ENCODE measurements around the gene LAMA2.

The LAMA2 gene

DNA sequence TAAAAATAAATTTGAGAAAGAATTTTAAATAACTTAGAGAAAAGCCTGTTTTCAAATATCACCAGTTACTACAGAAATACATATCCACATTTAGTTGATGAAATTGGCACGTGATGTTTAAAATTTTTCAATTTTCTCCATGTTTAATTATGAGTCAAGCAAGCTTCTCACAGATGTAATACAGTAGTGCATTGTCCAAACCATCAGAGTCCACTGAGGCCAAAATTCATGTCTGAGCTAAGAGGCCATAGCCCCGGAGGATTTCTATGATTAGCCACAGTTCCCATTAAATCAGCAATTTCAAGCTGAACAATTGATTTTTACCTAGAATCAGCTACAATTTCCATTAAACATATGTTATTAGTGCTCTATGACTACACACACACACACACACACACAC lies 387.0 kb downstream of the LAMA2 start:
- no peak for DNase-seq (ENCODE audit: low spot score)

GRCh38 chr6:129270450-129270849 lies 387.5 kb downstream of the LAMA2 start:
- no peak for DNase-seq (ENCODE audit: low spot score)

DNA sequence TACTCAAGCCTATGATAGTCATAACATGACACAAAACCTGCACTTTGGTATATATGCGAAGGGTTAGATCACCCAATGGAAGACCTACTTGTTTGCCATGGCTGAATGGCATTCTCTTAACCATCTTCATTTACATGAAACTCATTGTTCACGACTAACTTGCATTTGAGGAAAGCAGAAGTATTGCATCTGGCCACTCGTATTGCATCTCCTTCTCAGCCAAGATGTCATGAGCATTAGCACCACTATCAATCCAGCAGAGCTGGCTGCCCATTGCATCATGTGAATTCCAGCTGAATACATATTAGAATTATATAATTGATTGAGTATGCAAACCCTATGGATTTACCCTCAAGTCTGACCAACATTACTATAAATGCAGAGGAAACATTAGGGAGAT lies 390.2 kb downstream of the LAMA2 start:
- DNase-seq (ENCODE audit: low spot score) = no peak

GRCh38 chr6:129276461-129276860 lies 393.5 kb downstream of the LAMA2 start:
- no peak for DNase-seq (ENCODE audit: low spot score)

DNA sequence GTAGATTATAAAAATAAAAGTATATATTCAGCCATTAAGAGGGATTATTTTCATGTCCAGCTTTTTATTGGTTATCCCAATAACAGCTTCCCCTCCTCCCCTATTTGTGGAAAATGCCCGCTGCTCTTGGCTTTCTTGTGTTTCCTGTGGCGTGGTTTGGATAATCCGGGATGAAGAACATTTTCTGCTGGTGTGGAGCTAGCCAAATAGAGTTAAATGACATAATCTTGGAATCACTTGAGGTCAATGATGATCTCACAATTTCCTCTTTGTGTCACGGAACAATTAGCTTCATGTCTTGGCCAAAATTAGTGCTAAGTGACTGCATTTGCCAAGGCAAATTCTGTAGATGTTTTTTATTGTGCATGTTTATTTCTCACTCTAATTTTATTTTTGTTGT lies 394.0 kb downstream of the LAMA2 start:
- peak; percentile 15 for DNase-seq (ENCODE audit: low spot score)

GRCh38 chr6:129279343-129280292 lies 396.7 kb downstream of the LAMA2 start:
- DNase-seq (ENCODE audit: low spot score) = no peak

- DNase-seq (ENCODE audit: low spot score) = no peak
These were observed 397.3 kb downstream of the LAMA2 start for GRCh38 chr6:129280293-129280644.

- peak; percentile 82 for DNase-seq (ENCODE audit: low spot score)
These were observed 397.8 kb downstream of the LAMA2 start for GRCh38 chr6:129280749-129281148.

- no peak for DNase-seq (ENCODE audit: low spot score)
These were observed 398.3 kb downstream of the LAMA2 start for GRCh38 chr6:129281168-129281796.

DNA sequence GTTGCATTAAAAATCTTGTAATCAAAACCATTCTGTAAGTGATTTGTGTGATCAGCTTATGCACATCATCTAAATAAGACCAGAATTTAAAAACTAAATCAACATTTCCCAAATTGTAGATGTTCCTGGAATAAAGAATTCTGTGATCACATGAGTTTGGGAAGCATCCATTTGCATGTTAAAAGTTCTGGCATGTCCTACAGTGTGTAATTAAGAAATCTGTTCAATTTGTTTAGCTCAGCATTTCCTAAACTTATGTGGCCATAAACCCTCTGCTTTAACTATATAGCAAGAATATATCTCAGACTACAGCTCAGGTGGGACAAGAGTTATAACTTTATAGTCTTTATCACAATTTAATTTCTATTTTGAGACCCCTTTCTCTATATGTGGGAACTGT lies 399.1 kb downstream of the LAMA2 start:
- no peak for DNase-seq (ENCODE audit: low spot score)

GRCh38 chr6:129284225-129284624 lies 401.3 kb downstream of the LAMA2 start:
- DNase-seq (ENCODE audit: low spot score) = no peak

DNA sequence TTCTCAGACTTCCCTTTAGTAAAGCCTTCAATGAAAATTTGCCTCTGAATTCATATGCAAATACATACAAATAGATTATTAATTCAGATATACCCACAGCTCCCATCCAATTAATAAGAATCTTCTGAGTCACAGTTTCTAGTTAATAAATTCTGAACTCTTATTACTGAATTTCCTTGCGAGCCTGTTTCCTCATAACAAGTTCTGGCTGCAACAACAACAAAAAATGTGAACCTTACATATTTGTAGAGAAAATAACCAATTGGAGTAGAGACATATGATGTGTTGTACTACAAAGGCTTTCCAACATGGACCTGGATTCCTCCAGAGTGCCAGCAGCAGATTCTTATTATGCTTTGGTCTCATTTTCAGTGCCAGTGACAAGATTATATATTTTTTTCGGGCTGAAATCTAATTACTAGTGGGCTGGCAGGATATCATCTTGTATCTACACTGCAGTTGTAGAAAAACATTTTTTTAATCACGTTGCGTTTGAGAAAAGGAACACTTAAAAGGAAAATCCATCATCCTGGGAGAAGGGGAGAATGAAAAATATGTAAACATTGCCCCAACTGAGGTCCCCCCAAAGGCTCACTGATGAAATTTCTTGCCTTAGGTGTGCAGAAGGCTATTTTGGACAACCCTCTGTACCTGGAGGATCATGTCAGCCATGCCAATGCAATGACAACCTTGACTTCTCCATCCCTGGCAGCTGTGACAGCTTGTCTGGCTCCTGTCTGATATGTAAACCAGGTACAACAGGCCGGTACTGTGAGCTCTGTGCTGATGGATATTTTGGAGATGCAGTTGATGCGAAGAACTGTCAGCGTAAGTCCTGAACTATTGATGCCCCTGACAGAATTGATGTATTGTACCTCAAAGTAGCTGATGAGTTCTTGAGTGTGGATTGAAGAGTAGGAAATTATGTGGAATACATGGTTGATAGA lies 404.6 kb downstream of the LAMA2 start:
- DNase-seq (ENCODE audit: low spot score) = no peak

GRCh38 chr6:129289442-129289841 lies 406.5 kb downstream of the LAMA2 start:
- DNase-seq (ENCODE audit: low spot score) = no peak

GRCh38 chr6:129292836-129293235 lies 409.9 kb downstream of the LAMA2 start:
- no peak for DNase-seq (ENCODE audit: low spot score)

DNA sequence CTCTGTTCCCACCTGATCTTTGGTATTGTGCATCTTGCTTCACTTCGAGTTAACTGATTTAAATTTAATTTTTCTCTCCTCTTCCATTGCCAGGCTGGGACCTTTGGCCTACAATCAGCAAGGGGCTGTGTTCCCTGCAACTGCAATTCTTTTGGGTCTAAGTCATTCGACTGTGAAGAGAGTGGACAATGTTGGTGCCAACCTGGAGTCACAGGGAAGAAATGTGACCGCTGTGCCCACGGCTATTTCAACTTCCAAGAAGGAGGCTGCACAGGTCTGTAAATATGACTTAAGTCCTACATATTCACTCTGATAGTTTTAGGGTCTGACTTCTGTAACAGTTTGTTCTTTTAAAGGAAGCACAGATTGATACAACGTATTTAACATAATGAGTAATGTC lies 414.7 kb downstream of the LAMA2 start:
- DNase-seq (ENCODE audit: low spot score) = no peak

- no peak for DNase-seq (ENCODE audit: low spot score)
These were observed 419.7 kb downstream of the LAMA2 start for GRCh38 chr6:129302671-129303070.

- DNase-seq (ENCODE audit: low spot score) = no peak
These were observed 423.9 kb downstream of the LAMA2 start for GRCh38 chr6:129306826-129307225.

- no peak for DNase-seq (ENCODE audit: low spot score)
These were observed 424.9 kb downstream of the LAMA2 start for GRCh38 chr6:129307845-129308244.

DNA sequence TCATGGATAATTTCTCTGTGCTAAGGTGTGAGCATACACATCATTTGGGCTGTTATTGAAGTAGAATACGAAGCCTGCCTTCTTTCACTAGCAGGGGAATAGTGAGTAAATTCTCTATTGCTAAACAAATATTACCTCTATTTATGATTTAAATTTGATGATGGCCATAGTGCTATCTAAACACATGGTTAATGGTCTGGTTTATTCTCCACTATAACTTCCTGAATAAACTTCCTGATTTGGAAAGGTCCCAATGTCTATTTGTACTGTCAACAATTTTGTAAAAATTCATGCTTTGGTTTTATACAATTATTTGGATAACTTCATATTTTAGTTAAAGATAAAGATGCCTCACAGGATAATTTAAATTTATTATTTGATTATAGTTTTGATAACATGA lies 426.2 kb downstream of the LAMA2 start:
- no peak for DNase-seq (ENCODE audit: low spot score)

DNA sequence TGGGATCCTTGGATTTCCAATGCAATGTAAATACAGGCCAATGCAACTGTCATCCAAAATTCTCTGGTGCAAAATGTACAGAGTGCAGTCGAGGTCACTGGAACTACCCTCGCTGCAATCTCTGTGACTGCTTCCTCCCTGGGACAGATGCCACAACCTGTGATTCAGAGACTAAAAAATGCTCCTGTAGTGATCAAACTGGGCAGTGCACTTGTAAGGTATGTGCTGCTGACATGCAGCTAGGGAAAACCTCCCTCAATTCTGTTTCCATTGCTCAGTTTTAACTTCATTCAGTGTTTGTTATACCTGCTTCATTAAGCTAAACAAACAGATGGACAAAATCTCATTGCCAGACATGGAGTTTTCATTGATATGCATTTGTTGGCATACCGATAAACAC lies 429.9 kb downstream of the LAMA2 start:
- peak; percentile 19 for DNase-seq (ENCODE audit: low spot score)

DNA sequence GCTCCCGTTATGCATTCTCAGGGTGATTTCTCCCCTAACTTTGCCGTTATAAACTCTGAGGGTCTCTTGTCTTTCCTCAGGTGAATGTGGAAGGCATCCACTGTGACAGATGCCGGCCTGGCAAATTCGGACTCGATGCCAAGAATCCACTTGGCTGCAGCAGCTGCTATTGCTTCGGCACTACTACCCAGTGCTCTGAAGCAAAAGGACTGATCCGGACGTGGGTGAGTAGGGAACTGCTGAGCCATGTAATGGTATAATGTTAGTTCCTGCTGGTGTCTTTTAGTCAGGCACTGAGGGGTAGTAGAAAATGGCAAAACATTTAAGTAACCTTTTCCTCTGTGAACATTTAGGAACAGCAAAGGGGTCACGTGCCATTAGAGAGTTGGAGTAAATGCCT lies 431.6 kb downstream of the LAMA2 start:
- peak; percentile 49 for DNase-seq (ENCODE audit: low spot score)

All from cerebellar cortex (tissue), 1 donor.